GM19468 (cell line): Measurements from ENCODE around the gene ZNF638.

ENCODE experiments used
- ATAC-seq: cut with Tn5 transposase; IDR thresholded peaks from one replicate; pipeline ENCODE4 v1.9.1; 2021; ENCODE audit warnings: mild to moderate bottlenecking, moderate library complexity, moderate number of reproducible peaks; ENCODE audit not compliant: unreplicated experiment; ENCODE audit errors: extremely low read depth

ZNF638 gene

DNA sequence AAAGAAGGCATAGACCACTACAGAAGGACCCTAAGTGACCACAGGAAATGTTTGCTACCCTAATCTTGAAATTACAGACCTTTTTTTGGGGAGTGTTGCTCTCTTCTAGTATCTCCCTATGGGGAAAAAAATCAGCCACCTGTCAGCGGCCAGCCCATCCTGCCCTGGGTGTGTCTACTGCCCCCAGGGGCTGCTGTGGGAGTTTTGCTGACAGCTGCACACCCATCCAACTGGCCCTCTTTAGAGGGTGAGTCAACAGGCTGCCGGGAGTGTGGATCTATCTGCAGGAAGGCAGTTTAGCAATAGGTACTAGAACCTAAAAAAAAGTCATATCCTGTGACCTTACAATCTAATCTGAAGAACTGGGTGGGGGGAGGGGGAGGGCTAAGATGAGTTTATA lies 121.0 kb downstream of the ZNF638 start:
- ATAC-seq = no peak

DNA sequence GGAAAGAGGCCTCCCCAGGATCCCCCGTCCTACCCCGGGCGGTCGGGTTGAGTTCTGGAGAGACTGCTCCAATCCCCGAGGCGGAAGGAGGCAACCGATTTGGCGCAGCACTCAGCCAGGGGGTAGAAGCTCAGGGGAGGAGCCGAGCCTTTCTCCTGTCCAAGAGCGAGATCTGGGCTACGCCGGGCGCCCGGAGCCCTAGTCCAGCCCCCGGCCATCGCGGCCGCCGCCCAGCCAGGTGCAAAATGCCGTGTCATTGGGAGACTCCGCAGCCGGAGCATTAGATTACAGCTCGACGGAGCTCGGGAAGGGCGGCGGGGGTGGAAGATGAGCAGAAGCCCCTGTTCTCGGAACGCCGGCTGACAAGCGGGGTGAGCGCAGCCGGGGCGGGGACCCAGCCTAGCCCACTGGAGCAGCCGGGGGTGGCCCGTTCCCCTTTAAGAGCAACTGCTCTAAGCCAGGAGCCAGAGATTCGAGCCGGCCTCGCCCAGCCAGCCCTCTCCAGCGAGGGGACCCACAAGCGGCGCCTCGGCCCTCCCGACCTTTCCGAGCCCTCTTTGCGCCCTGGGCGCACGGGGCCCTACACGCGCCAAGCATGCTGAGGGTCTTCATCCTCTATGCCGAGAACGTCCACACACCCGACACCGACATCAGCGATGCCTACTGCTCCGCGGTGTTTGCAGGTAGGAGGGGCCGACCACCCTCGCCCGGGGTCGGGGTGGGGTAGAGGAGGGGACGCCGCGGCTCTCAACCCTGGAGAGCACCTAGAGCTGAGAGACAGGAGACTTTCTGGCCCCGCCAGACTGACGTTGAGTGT lies 122.0 kb downstream of the ZNF638 start, which contains the start of gene DYSF:
TSS of gene DYSF (plus strand) at position 158 of the 817 bp plus-strand sequence.
- ATAC-seq = no peak

DNA sequence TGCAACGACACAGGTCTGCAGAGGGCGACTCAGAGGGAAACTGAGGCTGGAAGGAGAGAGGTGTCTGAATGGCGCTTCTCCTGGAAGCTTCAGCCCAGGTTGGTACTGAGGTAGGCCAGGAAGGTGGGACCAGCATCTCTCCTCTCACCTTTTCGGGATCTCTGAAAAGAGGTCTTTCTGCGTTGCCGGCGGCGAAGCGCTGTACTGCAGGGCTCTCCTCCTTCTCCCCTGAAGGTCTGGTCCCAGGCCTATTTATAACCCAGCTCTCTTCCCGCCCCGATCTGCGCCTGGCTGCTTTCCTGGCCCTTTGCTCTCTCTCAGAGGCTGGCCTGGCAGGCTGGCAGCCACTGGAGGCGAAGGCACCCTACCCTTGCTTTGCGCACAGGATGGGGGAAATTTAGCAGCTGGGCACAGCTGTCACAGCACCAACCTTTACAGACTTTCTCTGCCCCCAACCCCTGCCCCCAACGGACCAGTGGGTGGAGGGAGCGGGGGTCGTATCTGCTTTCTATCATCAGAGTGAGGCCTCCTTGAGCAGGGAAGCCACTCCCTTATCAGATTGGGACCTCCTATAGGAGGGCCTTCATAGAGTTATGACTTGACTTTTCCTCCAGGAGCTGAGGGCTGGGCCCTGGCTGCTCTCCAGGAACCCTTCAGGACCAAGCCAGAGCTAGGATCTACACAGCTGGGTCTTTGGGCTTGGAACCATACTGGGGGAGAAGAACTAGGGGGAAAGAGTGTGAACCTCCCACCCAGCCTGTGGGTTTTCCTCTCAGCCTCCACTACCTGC lies 122.8 kb downstream of the ZNF638 start:
- ATAC-seq = no peak

DNA sequence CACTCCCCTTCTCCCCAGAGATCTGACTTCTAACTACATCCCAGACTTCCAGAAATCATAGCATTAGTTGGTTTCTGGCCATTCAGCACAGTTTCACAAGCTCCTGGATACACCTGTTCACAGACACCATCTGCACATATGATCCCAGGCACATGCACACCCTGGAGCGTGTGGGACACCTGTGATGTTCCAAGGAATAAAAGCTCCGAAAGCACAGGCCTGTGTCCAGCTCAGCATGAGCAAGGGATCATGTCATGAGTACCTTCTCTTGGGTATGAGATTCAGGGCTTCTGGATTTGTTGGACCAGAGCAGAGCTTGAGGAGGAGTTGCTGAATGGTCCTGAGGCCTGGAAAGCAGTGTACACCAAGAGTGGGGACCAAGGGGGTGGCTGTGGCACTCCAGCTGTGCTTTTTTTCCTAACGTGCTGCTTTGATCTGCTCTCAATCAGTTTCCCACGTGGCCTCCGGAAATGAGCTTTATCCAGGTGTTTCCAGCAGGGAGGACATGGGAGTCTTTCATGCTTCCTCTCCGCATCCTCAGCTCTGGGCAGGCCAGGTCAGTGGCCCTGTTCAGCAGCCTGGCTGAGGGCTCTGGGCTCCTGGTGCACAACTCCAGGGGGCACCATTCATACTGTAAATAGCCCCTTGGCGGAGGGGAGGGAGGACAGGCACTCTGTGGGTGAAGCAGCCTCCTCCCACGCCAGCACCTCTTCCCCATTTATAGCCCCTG lies 123.6 kb downstream of the ZNF638 start:
- ATAC-seq = no peak

DNA sequence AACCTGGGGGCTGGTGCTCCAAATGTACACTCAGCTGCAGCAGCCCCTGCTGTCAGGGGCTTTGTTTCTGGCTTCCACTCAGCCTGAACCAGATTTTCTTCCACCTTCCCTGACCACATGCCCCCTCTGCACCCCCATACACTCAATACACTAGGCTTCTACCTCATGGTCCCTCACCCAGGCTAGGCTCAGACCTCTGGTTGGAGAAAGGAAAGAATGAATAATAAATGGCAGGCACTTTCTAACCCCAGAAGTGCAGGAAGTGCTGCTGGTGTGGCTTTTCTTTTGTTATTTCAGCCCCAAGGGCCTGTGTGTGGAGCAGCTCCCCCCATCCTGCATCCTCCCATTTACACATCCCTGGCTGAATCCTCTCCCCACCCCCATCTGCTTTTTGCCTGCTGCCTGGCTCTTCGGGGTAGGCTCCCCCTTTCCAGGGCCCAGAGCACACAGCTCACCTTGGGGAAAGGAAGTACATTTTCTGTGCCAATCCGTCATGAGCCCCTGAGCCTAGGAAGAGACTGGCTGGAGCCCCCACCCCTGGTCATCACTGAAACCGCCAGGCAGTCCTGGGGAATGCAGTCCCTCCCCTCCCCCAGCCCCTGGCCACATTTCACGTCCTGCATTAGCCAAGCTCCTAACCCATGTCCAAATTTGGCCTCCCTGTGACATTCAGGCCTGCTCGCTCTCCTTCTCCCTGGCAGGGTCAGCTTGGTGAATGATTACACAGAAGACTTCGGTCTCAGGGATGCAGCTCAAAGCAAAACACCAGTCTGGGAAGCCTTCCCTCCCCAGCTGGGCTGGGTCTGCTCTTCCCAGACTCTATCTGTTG lies 124.4 kb downstream of the ZNF638 start:
- no peak for ATAC-seq

DNA sequence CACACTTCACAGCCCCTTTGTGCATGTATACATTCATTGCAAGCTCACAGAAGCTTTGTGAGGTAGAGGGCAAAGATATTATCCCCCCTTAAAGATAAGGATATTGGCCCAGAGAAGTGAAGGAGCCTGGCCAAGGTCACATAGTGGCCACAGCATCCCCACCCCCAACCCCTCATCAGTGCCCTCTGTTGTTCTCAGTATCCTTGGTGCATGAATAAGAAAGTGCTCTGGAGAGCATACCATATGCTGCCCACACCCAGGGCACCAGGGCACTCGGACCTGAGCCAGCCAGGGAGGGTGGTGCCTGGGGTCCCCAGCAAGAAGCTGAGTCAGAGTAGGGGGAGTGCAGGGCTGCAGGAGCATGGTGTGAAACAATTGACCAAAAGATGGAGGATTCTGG lies 125.0 kb downstream of the ZNF638 start:
- ATAC-seq = no peak

DNA sequence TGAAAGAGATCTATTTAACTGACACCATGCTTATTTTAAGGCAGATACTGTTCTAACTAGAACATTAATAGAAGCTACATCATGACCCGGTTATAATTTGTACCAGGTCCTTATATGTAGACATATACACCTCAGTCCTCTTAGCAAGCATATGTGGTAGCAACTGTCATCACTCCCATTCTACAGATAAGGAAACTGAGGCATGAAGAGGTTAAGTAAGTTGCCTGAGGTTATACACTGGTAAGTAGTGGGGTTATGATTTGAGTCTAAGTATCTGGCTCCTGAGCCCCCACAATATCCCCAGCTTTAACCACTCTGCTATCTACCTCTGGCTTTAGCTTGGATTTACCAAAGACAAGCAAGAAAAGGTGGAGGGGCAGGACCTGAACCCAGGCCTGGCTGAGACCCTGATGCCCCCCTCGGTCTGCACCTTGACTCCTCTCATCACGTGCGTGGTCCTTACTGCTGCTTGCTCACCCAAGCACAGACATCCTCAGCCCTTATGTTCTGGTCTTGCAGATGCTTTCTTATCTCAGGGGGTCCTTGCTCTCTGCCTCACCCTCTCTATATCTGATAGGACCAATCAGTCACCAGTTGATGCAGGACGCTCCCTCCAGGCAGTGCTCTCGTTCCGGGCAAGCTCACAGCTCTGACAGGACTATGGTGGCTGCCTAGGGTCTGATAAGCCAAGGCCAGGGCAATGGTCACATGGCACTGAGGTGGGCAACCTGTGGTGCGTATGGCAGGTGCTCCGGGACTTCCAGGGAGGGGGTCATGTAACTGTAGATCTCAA lies 125.7 kb downstream of the ZNF638 start:
- no peak for ATAC-seq

DNA sequence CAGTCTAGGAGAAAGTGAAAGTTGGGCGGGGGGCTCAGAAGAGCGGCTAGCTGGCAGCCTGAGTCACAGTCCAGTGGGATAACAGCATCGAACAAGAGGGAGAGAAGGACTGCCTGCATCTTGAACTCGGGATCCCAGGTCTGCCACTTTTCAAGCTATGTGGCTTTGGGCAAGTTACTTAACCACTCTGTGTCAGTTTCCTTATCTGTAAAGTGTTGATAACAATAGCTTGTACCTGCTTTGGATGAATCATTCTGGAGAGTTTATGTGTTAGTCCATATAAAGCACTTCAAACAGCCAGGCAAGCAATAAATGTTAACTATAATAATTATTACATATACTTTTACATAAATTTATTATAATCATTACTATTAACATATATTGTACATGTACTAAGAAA lies 126.3 kb downstream of the ZNF638 start:
- ATAC-seq = no peak

DNA sequence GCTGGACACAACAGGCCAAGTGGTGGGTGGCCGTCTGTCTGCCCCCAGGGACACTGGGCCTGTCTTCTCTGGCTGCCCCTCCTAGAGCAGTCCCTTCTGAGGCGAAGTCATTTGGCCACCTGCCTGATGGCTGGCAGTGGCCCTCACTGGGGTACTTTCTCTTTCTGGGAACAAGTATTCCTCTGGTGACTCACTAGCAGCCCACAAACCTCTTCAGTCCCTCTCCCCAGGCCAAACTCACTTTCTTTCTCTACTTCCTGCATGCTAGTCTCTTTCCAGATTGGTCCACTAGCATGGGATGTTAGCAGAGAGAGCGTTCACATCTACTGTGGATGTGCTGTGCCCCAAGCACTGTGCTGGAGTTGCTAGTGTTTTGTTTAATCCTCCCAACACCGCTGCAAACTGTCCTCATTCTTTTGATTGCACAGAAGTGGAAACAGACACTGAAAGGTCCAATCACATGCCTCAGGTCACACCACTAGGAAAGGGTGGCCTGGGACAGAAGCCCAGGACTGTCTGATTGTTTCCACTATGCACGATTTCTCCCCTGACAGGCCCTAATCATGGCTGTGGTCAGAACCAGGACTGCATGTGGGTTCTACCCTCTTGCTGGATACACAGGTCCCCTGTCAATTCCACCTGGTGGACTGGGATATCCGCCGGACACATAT lies 127.0 kb downstream of the ZNF638 start:
- ATAC-seq = no peak

DNA sequence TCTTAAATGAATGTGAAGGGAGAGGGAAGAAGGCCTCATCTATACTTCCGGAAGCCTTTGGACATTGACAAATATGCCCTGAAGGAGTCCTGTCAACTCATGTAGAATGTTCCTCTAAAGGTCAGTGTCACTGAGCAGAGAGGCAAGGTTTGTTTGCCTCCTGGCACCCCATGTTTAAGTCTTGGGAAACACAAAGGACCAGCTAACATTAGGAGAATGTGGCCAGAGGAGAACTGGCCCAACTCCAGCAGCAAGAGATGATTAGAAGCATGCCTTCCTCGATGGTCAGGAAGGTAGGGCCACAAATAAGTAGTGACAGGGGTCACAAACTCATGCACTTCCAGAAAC lies 127.5 kb downstream of the ZNF638 start:
- ATAC-seq = no peak

DNA sequence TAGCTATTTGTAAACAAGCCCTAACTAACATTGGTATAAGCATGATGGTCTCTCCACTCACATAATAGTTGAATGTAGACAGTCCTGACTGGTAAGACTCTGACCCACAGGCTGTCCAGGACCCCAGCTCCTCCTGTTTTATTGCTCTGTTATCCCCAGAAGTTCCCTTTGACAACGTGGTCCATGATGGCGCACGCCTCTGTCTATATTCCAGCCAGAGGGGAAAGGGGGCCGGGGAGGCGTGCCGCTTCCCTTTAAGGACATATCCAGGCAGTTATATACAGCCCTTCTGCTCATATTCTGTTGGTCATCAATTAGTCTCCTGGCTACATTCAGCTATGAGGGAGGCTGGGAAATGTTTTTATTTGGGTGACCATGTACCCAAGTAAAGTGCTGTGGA lies 128.5 kb downstream of the ZNF638 start:
- no peak for ATAC-seq

DNA sequence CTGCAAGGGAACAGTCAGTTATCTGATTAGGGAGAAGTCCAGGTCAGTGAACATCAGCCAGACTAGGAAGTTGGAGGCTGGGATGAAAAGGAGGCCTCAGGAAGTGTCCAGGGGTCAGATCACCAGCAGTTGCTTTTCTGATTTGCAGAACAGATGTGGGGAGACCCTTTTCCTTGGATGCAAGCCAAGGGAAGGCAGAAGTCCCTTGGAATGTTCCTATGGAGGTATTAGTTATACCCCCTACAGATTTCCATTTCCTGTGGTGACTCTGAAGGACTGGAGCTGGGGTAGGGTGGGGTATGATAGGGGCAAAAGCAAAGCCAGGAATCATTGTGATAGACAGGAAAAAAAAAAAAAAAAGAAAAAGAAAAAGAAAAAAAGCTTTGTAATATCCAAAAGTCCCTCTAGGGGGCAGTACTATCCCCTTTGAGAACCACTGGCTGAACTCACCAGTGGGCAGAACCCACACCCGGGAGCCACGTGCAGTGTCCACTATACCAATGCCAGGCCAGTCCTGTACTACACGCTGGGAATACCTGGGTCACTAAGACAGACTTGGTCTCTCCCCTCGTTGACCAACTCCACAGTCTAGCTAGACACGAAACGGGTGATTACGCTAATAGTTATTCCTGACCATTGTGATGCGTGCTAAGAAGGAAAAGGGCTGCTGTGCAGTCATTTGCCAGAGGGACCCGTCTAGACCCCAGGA lies 129.2 kb downstream of the ZNF638 start:
- ATAC-seq = no peak

DNA sequence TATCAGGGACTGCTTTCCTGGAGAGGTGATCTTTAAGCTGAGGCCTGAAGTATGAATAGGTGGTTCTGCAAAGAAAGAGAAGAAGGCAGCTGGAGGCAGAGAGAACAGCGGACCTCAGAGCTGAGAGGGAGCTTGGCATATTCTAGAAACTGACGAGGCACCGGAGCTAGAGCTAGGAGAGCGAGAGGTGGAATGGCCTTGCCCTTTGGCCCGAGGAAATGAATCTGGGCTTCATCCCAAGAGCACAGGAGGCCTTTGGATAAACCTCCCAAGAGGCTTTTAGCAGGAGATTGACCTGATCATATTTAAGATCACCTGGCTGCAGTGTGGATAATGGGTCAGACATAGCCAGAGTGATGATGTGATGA lies 129.7 kb downstream of the ZNF638 start:
- ATAC-seq = no peak

DNA sequence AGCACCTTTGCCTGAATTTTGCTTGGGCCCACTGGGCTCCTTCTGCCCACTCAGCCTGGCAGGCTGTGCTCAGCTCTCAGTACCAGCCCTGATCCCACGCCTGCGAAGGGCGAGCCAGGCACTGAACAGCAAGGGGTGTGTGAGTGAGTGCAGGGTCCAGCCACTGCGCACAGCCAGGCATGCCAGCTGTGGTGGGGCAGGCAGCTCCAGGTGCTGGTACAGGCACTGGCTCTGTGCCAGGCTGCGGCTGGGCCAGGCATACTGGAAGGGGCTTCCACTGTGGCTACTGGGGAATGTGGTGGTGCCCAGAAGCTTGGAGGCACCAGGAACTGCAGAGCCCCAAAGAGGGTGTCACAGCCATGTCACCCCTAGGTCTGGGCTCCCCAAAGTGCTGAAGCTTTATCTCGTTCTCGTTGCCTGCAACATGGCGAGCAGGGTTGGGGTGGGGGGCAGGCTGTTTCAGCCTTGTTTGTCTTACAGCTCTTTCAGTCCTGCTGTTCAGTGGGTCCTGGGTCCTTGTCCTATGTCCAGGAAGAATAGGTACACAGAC lies 130.5 kb downstream of the ZNF638 start:
- ATAC-seq = no peak

DNA sequence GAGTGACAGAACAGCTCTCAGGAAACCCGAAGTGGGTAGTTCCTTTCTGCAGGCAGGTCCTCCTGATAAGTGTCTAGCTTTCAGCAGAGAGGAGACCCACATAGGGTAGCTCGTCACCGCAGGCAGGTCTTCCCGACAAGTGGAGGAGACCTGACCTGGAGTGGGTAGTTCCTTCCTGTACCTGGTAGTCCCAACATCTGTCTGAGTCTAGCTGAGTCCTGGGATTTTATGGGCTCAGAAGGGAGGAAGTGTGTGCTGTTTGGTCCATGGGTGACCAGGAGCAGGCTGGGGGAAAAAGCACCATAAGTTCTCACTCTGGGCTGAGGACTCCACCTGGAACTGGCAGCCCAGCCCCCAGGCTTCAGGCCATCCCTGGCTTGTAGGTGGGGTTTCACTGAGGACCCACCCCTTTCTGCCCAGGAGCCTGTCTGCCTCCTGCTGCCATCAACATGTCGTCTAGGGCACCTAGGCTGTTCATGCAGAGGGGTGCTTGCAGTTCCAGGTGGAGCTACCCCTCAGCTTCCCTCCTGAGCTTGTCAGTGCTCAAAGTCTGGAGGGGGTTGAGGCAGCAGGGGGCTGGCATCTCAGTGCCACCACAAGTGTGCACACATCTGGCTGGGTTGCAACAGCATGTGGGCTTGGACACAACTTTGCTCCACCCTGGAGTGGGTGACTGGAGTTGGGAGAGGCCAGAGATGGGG lies 131.2 kb downstream of the ZNF638 start:
- ATAC-seq = no peak

DNA sequence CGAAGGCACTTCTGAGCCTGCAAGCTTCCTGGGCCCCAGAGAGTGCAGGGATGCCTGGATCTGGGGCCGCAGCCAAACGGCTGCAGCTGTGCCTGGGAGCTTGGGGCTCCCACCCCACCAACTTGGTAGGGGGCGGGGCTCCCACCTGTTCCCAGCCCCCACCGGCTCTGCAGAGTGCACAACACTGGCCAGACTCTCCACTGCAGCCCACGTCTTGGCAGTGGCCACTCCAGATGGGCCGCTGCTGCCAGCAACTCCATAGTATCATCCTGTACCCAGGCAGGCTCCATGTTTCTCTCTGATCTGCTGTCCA lies 131.7 kb downstream of the ZNF638 start:
- ATAC-seq = no peak

DNA sequence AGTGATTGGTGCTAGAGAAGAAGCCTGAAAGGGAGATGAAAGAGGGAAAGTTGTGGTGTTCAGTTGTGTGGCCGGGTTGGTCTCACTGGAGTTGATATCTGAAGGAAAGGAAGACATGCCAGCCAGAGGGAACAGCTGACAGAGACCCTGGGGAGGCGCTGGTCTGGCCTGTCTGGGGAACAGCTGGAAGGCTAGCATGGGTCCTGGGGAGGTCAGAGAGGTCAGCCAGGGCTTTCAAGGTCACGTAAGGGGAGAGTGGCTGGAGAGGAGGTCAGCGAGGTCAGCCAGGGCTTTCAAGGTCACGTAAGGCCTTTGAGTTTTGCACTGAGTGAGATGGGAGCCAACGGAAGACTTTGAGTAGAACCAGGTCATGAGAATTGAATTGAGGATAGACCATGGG lies 132.8 kb downstream of the ZNF638 start:
- no peak for ATAC-seq

DNA sequence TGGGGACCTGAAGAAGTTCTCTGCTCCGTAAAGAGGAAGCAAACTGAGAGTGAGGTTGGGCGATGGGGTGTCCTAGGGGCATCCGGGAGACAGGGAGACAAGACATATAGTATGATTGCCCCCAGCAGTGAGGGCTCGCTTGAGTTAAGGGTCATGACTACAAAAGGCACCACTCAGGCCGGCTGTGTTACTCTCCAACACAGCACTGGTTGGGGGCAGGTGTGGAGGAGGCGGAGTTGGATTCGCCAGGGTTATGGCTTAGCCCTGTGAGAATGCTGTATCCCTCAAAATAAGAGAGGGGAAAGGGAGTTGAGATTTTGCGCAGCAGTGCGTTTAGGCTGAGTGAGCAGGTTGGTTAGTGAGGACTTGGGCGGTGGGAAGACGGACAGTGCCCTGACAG lies 133.8 kb downstream of the ZNF638 start:
- no peak for ATAC-seq
